DMS114 treated with DMSO at 0.1 percent for 48 hours (cell line): ENCODE data around the gene NPB.

Source experiments
- DNase-seq: peaks from one replicate; lab custom pipeline; 2025; ENCODE audit not compliant: unreplicated experiment; lab: John Stamatoyannopoulos, UW

NPB gene

GRCh38 chr17:81924557-81925532 is 22.8 kb downstream of the NPB start:
- no peak for DNase-seq

GRCh38 chr17:81925860-81926450 is 23.9 kb downstream of the NPB start:
- DNase-seq, result no peak

- DNase-seq, result no peak
Measured at GRCh38 chr17:81926451-81927151, 24.6 kb downstream of the NPB start.

GRCh38 chr17:81927152-81927652 is 25.2 kb downstream of the NPB start:
- DNase-seq, result no peak

- peak; percentile 81 for DNase-seq
Measured at GRCh38 chr17:81927653-81928543, 25.9 kb downstream of the NPB start, which contains the start of gene MAFG. Gene MAFG (minus strand): TSS chr17:81927735. CDS start chr17:81923185, 4,550 bp downstream.

GRCh38 chr17:81928544-81929252 is 26.7 kb downstream of the NPB start:
- DNase-seq, result no peak

- DNase-seq, result no peak
Measured at GRCh38 chr17:81929253-81930141, 27.5 kb downstream of the NPB start.

GRCh38 chr17:81930142-81931125 is 28.4 kb downstream of the NPB start:
- no peak for DNase-seq

GRCh38 chr17:81931189-81931556 is 29.1 kb downstream of the NPB start:
- no peak for DNase-seq

- no peak for DNase-seq
Measured at GRCh38 chr17:81931557-81932332, 29.7 kb downstream of the NPB start.

GRCh38 chr17:81932333-81932983 is 30.4 kb downstream of the NPB start:
- DNase-seq, result no peak

- no peak for DNase-seq
Measured at GRCh38 chr17:81933178-81933699, 31.2 kb downstream of the NPB start.

- no peak for DNase-seq
Measured at GRCh38 chr17:81934098-81934757, 32.2 kb downstream of the NPB start.

GRCh38 chr17:81934850-81935708 is 33.0 kb downstream of the NPB start:
- DNase-seq, result no peak

GRCh38 chr17:81935709-81936084 is 33.7 kb downstream of the NPB start:
- no peak for DNase-seq
